SU-DHL-6 (cell line): Measurements from ENCODE around the gene AGBL4.

Experiments
- H2AFZ ChIP-seq: fragments of 200-600 bp; sonication (generic); 2 replicates; pipeline ENCODE4 v1.6.1; 2014; ENCODE audit warnings: low read depth, mild to moderate bottlenecking, moderate library complexity, mixed read lengths, antibody characterized with exemption, low read length; ENCODE audit not compliant: severe bottlenecking
- H3F3A ChIP-seq: fragments of 200-600 bp; shearing (Covaris generic); 2 replicates; pipeline ENCODE4 v1.6.0; 2016; ENCODE audit warnings: antibody characterized with exemption, mild to moderate bottlenecking; ENCODE audit not compliant: insufficient read depth
- H3K27ac ChIP-seq: fragments of 200-600 bp; sonication (generic); 2 replicates; pipeline ENCODE4 v1.5.1; 2016; ENCODE audit warnings: low read depth, mild to moderate bottlenecking, low read length, moderate library complexity, mixed read lengths
- H3K27me3 ChIP-seq: fragments of 200-600 bp; sonication (generic), shearing (Covaris generic); 2 replicates; pipeline ENCODE4 v1.6.0; 2014; ENCODE audit warnings: mild to moderate bottlenecking, low read length
- H3K36me3 ChIP-seq: fragments of 200-600 bp; sonication (generic); 2 replicates; pipeline ENCODE4 v1.6.1; 2014; ENCODE audit warnings: mild to moderate bottlenecking, low read length, mixed read lengths
- H3K4me2 ChIP-seq: fragments of 300-600, 200-600 bp; shearing (Covaris generic), sonication (generic); 2 replicates; pipeline ENCODE4 v1.6.0; 2014; ENCODE audit warnings: low read length, low read depth, mild to moderate bottlenecking; ENCODE audit not compliant: poor library complexity, severe bottlenecking
- H3K4me3 ChIP-seq: fragments of 200-600 bp; sonication (generic); 2 replicates; pipeline ENCODE4 v1.5.1; 2014; ENCODE audit warnings: antibody characterized with exemption, low read length, mild to moderate bottlenecking, mixed read lengths; ENCODE audit not compliant: insufficient read depth, poor library complexity, severe bottlenecking
- H3K79me2 ChIP-seq: fragments of 200-600 bp; sonication (generic); 2 replicates; pipeline ENCODE4 v1.6.1; 2014; ENCODE audit warnings: mild to moderate bottlenecking, low read length, moderate library complexity; ENCODE audit not compliant: insufficient read depth
- H3K9ac ChIP-seq: fragments of 200-600 bp; sonication (generic); 2 replicates; pipeline ENCODE4 v1.7.0; 2014; ENCODE audit warnings: mild to moderate bottlenecking, low read length
- H3K9me2 ChIP-seq: fragments of 200-600 bp; sonication (generic); replicated peaks from 2 replicates; pipeline ENCODE4 v1.6.1; 2014; ENCODE audit warnings: low read length; ENCODE audit not compliant: insufficient read depth
- H3K9me3 ChIP-seq: fragments of 200-600 bp; sonication (generic); 2 replicates; pipeline ENCODE4 v1.6.1; 2014; ENCODE audit warnings: low read length, mixed read lengths; ENCODE audit not compliant: insufficient read depth
- H4K20me1 ChIP-seq: fragments of 200-600 bp; sonication (generic); 2 replicates; pipeline ENCODE4 v1.6.1; 2014; ENCODE audit warnings: low read depth, mild to moderate bottlenecking, antibody characterized with exemption, low read length, moderate library complexity, mixed read lengths
- EZH2phosphoT487 ChIP-seq: fragments of 200-600 bp; sonication (generic), shearing (Covaris generic); conservative IDR thresholded peaks from 2 replicates; pipeline ENCODE4 v1.6.1; 2018; ENCODE audit warnings: mild to moderate bottlenecking, antibody characterized with exemption, low read length, moderate library complexity, mixed read lengths
- TF ChIP-seq, protein P1 (sequence below): fragments of 200-600 bp; sonication (generic); IDR thresholded peaks from one replicate; pipeline ENCODE4 v1.5.1; 2017; ENCODE audit warnings: antibody characterized with exemption, mild to moderate bottlenecking, low read length, moderate library complexity; ENCODE audit not compliant: insufficient read depth, poor library complexity, severe bottlenecking

AGBL4 gene

DNA sequence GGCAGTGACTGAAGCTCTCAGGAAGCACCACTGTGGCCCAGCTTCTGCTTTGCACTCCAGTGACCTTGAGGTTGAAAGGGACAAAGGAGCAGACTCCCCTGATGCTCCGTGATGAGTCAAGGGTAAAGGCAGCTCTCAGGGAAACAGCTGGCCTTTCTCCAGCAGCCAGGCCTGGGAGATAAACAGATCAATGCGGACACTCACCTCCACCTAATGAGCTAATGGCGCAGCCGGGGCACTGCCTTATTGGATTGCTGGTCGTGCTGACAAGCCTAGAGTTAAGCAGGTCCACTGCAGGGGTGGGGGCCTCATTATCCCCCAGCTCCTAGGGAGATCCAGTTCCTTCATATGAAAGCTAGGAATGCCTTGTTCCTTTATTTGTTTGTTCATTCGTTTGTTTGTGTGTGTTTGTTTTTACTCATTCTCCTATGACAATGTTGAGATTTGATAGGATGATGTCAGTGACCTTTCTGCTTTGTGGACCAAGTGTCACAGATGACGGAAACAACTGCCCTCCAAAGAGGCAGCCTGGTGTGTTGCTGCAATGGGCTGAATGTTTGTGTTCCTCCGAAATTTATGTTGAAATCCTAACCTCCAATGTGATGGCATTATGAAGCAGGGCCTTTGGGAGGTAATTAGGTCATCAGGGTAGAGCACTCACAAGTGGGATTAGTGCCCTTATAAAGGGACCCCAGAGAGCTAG, 1105.7 kb downstream of the AGBL4 start:
- H2AFZ ChIP-seq, result no peak overlapping the region
- H3K27ac ChIP-seq, result no peak overlapping the region
- H3K36me3 ChIP-seq, result no peaks in the 10 kb centered on the region
- H3F3A ChIP-seq, result no peaks in the 10 kb centered on the region
- no peak overlapping the region for H3K9ac ChIP-seq
- no peaks in the 10 kb centered on the region for H3K9me2 ChIP-seq
- H3K4me3 ChIP-seq, result no peak overlapping the region
- no peaks in the 10 kb centered on the region for H4K20me1 ChIP-seq
- no peaks in the 10 kb centered on the region for H3K79me2 ChIP-seq
- H3K27me3 ChIP-seq, result no peaks in the 10 kb centered on the region
- no peak overlapping the region for H3K4me2 ChIP-seq
- H3K9me3 ChIP-seq, result no peaks in the 10 kb centered on the region
- no peak for TF ChIP-seq EZH2phosphoT487
- TF ChIP-seq, protein P1, sequence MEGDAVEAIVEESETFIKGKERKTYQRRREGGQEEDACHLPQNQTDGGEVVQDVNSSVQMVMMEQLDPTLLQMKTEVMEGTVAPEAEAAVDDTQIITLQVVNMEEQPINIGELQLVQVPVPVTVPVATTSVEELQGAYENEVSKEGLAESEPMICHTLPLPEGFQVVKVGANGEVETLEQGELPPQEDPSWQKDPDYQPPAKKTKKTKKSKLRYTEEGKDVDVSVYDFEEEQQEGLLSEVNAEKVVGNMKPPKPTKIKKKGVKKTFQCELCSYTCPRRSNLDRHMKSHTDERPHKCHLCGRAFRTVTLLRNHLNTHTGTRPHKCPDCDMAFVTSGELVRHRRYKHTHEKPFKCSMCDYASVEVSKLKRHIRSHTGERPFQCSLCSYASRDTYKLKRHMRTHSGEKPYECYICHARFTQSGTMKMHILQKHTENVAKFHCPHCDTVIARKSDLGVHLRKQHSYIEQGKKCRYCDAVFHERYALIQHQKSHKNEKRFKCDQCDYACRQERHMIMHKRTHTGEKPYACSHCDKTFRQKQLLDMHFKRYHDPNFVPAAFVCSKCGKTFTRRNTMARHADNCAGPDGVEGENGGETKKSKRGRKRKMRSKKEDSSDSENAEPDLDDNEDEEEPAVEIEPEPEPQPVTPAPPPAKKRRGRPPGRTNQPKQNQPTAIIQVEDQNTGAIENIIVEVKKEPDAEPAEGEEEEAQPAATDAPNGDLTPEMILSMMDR, result no peak

DNA sequence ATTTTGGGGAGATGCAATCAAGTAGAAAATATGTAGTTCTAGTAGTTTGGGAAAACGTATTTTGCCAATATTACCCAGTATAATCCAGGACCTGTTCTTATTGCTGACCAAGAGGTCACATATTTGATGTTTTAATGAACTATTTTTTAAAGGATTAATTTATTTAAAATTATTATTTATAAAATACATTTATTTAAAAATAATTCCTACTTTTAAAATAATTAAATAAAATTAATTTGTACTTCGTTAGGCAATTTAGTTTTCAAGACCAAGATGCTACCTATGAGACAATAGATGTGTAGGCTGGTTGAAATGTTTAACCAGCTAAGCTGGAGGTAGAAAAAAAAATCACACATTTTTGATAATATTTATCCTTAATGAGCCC, 1106.7 kb downstream of the AGBL4 start:
- Histone ChIP-seq H3K79me2 (no peaks in the 10 kb centered on the region), H3K9ac (no peak overlapping the region), H3K27ac (no peak overlapping the region), H3K9me3 (no peaks in the 10 kb centered on the region), H3K4me3 (no peak overlapping the region), H4K20me1 (no peaks in the 10 kb centered on the region), H3K9me2 (no peaks in the 10 kb centered on the region), H3K4me2 (no peak overlapping the region), H2AFZ (no peak overlapping the region), H3F3A (no peaks in the 10 kb centered on the region), H3K36me3 (no peaks in the 10 kb centered on the region), H3K27me3 (no peaks in the 10 kb centered on the region)
- TF ChIP-seq, protein P1, result no peak
- no peak for TF ChIP-seq EZH2phosphoT487

DNA sequence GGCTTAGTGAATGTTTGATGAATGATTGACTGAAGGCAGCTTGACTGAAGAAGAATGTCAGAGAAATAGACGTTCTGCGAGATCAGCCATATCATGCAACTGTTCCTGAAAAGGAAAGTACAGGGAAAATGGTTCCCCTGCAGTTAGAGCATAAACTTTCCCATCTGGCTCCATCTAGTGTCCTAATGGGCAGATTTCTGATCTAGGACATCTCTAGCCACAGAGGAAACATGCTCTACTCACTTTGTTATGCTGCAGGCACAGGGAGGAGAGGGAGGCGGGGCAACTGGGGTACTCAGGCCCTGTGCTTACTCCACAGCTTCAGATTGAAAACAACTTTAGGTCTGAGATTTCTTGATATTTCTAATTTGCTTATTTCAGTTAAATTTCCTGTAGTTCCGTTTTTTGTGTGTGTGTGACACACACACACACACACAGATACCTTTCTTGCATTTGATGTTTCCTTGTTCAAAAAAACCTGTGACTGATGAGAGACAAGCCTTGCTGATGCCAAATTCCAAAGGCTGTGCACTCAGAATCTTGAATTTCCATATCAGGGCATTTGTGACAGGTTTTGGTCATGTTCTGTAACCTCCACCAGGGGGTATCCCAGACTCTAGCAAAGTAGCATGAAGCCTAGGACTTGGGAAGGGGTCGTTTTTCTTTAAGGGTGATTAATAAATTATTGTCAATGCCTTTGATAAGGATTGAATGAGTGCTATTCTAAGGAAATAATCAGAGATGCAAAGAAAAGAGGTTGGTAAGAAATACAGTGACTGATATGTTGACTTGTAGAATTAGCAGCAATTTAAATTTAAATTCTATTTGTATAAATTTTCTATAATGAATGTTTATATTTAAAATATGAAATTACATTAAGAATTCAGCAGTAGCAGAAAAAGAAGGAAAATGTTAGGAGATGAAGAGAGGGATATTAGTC, 1107.4 kb downstream of the AGBL4 start:
- Histone ChIP-seq H3K4me3 (no peak overlapping the region), H3K27me3 (no peaks in the 10 kb centered on the region), H3K4me2 (no peak overlapping the region), H3K9me3 (no peaks in the 10 kb centered on the region), H4K20me1 (no peaks in the 10 kb centered on the region), H3K36me3 (no peaks in the 10 kb centered on the region), H3K9me2 (no peaks in the 10 kb centered on the region), H2AFZ (no peak overlapping the region), H3K9ac (no peak overlapping the region), H3F3A (no peaks in the 10 kb centered on the region), H3K79me2 (no peaks in the 10 kb centered on the region), H3K27ac (no peak overlapping the region)
- no peak for TF ChIP-seq EZH2phosphoT487
- TF ChIP-seq, protein P1, result no peak
